BE2C (cell line): ENCODE data around the gene PSAP.

Experiments
- DNase-seq: peaks from one replicate; pipeline ENCODE4 v3.0.0-alpha.2; 2020
- H3K27me3 ChIP-seq: fragments of 250-450 bp; sonication (Bioruptor Pico); 2 replicates; pipeline ENCODE4 v1.5.1; 2020; ENCODE audit warnings: mild to moderate bottlenecking
- H3K36me3 ChIP-seq: fragments of 250-450 bp; sonication (Bioruptor Pico); 2 replicates; pipeline ENCODE4 v1.5.1; 2020; ENCODE audit warnings: mild to moderate bottlenecking
- H3K4me1 ChIP-seq: fragments of 250-450 bp; sonication (Bioruptor Pico); 2 replicates; pipeline ENCODE4 v1.5.1; 2020
- H3K4me3 ChIP-seq: 2 replicates; pipeline ENCODE4 v1.5.1; 2011; ENCODE audit warnings: low read depth, low read length
- H3K9me3 ChIP-seq: fragments of 250-450 bp; sonication (Bioruptor Pico); 2 replicates; pipeline ENCODE4 v1.5.1; 2020
- CTCF ChIP-seq: IDR thresholded peaks from 2 replicates; pipeline ENCODE4 v1.5.1; 2012; ENCODE audit warnings: mild to moderate bottlenecking, low read depth, low read length

The PSAP gene

GRCh38 chr10:71788954-71789353 lies 62.1 kb downstream of the PSAP start:
- no peaks in the 10 kb centered on the region for H3K27me3 ChIP-seq

GRCh38 chr10:71784679-71785272 lies 66.3 kb downstream of the PSAP start:
- no peak for TF ChIP-seq CTCF
- Histone ChIP-seq H3K9me3 (no peaks in the 10 kb centered on the region), H3K4me1 (no peaks in the 10 kb centered on the region), H3K4me3 (no peak overlapping the region), H3K36me3 (no peaks in the 10 kb centered on the region), H3K27me3 (no peaks in the 10 kb centered on the region)
- no peak for DNase-seq

More at GRCh38 chr10:71788954-71789353, 62.1 kb downstream of the PSAP start:
- Histone ChIP-seq H3K4me3 (no peak overlapping the region), H3K4me1 (no peaks in the 10 kb centered on the region), H3K9me3 (no peaks in the 10 kb centered on the region), H3K36me3 (no peaks in the 10 kb centered on the region)
- DNase-seq = no peak
- no peak for TF ChIP-seq CTCF

GRCh38 chr10:71783917-71784678 lies 67.0 kb downstream of the PSAP start:
- no peaks in the 10 kb centered on the region for H3K36me3 ChIP-seq
- no peak for DNase-seq
- H3K4me1 ChIP-seq = no peaks in the 10 kb centered on the region
- no peak overlapping the region for H3K4me3 ChIP-seq
- no peak for TF ChIP-seq CTCF
- H3K27me3 ChIP-seq = no peaks in the 10 kb centered on the region
- no peaks in the 10 kb centered on the region for H3K9me3 ChIP-seq

GRCh38 chr10:71782917-71783490 lies 68.0 kb downstream of the PSAP start:
- DNase-seq = no peak
- Histone ChIP-seq H3K4me1 (no peaks in the 10 kb centered on the region), H3K36me3 (no peaks in the 10 kb centered on the region), H3K9me3 (no peaks in the 10 kb centered on the region), H3K4me3 (no peak overlapping the region), H3K27me3 (no peaks in the 10 kb centered on the region)
- TF ChIP-seq CTCF = no peak

GRCh38 chr10:71782221-71782916 lies 68.7 kb downstream of the PSAP start:
- no peak overlapping the region for H3K4me3 ChIP-seq
- H3K4me1 ChIP-seq = no peaks in the 10 kb centered on the region
- DNase-seq = no peak
- no peaks in the 10 kb centered on the region for H3K36me3 ChIP-seq
- TF ChIP-seq CTCF = no peak
- H3K27me3 ChIP-seq = no peaks in the 10 kb centered on the region
- no peaks in the 10 kb centered on the region for H3K9me3 ChIP-seq
